HepG2 (cell line): ENCODE data around the gene ASIC3. TPM values are rescaled to one million over a fixed set of nuclear protein-coding genes. Genes with fewer than 3 reads are reported as not detected.

Experiments used
- ATAC-seq: fragments of 200-7000 bp; cut with Tn5 transposase; 3 replicates; pipeline ENCODE4 v1.9.1; 2020; ENCODE audit warnings: mild to moderate bottlenecking, moderate library complexity
- BruUV-seq: library from RNA; stranded (reverse); fragments of 400-500 nt; replicated peaks from 2 replicates; lab custom pipeline; 2021; lab: Mats Ljungman, UMichigan
- CTCF ChIA-PET: fragments of 300-600 bp; formaldehyde crosslinking; extraction: SDS; loops from one replicate; lab custom pipeline; 2021; ENCODE audit warnings: low total read pairs, inconsistent platforms, low intra/inter-chr PET ratio; lab: Yijun Ruan, JAX
- POLR2A ChIA-PET: fragments of 350-600 bp; sonication (Branson Sonifier 250); formaldehyde crosslinking; loops from one replicate; lab custom pipeline; 2020; ENCODE audit warnings: antibody characterized with exemption, inconsistent platforms; lab: Yijun Ruan, JAX
- DNase-seq: peaks from one replicate; pipeline ENCODE4 v3.0.0-alpha.2; 2015; ENCODE audit warnings: low spot score
- FAIRE-seq: peaks from 3 replicates; lab custom pipeline; 2011; peaks lifted over from hg19 to GRCh38; lab: Jason Lieb, UNC
- H2AFZ ChIP-seq: one replicate; pipeline ENCODE4 v1.6.1; 2011; ENCODE audit warnings: low read length, inconsistent platforms
- H3K27ac ChIP-seq: fragments of 300-600 bp; 3 replicates; pipeline ENCODE4 v1.8.0; 2011; ENCODE audit warnings: mixed run types, mild to moderate bottlenecking, mixed read lengths, low read length, inconsistent platforms; ENCODE audit not compliant: insufficient read depth; ENCODE audit errors: extremely low read length
- H3K27me3 ChIP-seq, 2 experiments: fragments of 200-600 bp in 1 of 2; 2 replicates in 1 of 2; 3 replicates in 1 of 2; pipeline versions ENCODE4 v1.6.0 to v1.8.0; 2011; ENCODE audit warnings: low read length in 2 of 2, mild to moderate bottlenecking in 2 of 2, moderate library complexity in 2 of 2, inconsistent platforms in 1 of 2; ENCODE audit not compliant: insufficient read depth in 2 of 2, control insufficient read depth in 1 of 2
- H3K36me3 ChIP-seq, 2 experiments: fragments of 200-600 bp in 1 of 2; replicated peaks in 1 of 2; 2 replicates in 1 of 2; 3 replicates in 1 of 2; pipeline versions ENCODE4 v1.5.1 to v1.8.0; 2011; ENCODE audit warnings: low read length in 2 of 2, inconsistent platforms in 1 of 2; ENCODE audit not compliant: insufficient read depth in 2 of 2, control insufficient read depth in 1 of 2
- H3K4me1 ChIP-seq: 2 replicates; pipeline ENCODE4 v1.5.1; 2012; ENCODE audit warnings: low read length, inconsistent platforms; ENCODE audit not compliant: insufficient read depth
- H3K4me2 ChIP-seq: 2 replicates; pipeline ENCODE4 v1.6.0; 2011; ENCODE audit warnings: low read depth, low read length, inconsistent platforms
- H3K4me3 ChIP-seq, 3 experiments: fragments of 200-600 bp in 1 of 3; sonication (generic), shearing (Covaris generic) in 1 of 3; replicated peaks in 1 of 3; 2 replicates each; pipeline ENCODE4 v1.5.1; 2011 to 2016; ENCODE audit warnings: low read length in 3 of 3, inconsistent platforms in 2 of 3, low read depth in 2 of 3, mild to moderate bottlenecking in 2 of 3, control low read depth in 1 of 3, mixed read lengths in 1 of 3; ENCODE audit not compliant: insufficient read depth in 1 of 3
- H3K79me2 ChIP-seq: one replicate; pipeline ENCODE4 v1.6.1; 2011; ENCODE audit warnings: low read length, inconsistent platforms; ENCODE audit not compliant: insufficient read depth
- H3K9ac ChIP-seq: 2 replicates; pipeline ENCODE4 v1.6.0; 2011; ENCODE audit warnings: mild to moderate bottlenecking, low read depth, low read length, inconsistent platforms; ENCODE audit not compliant: insufficient read depth
- H3K9me3 ChIP-seq: 2 replicates; pipeline ENCODE4 v1.5.1; 2012; ENCODE audit warnings: mild to moderate bottlenecking, low read length
- H4K20me1 ChIP-seq: 2 replicates; pipeline ENCODE4 v1.6.0; 2011; ENCODE audit warnings: inconsistent platforms, mild to moderate bottlenecking, low read length, moderate library complexity; ENCODE audit not compliant: insufficient read depth
- NR2F2 ChIP-seq: IDR thresholded peaks from 2 replicates; pipeline ENCODE4 v1.6.1; 2012; ENCODE audit warnings: low read depth, inconsistent platforms, borderline replicate concordance
- ZBTB34 ChIP-seq: sonication (generic); formaldehyde crosslinking; IDR thresholded peaks from 2 replicates; pipeline ENCODE4 v1.8.0; 2022; ENCODE audit warnings: mild to moderate bottlenecking, missing genetic modification reagents
- ZNF121 ChIP-seq: sonication (generic); formaldehyde crosslinking; IDR thresholded peaks from 2 replicates; pipeline ENCODE4 v1.5.0; 2020; ENCODE audit warnings: mild to moderate bottlenecking, missing genetic modification reagents
- ZNF326 ChIP-seq: sonication (generic); formaldehyde crosslinking; IDR thresholded peaks from 2 replicates; pipeline ENCODE4 v1.4.0; 2020; ENCODE audit warnings: missing genetic modification reagents, borderline replicate concordance
- ZNF737 ChIP-seq: sonication (generic); formaldehyde crosslinking; IDR thresholded peaks from 2 replicates; pipeline ENCODE4 v1.5.0; 2020; ENCODE audit warnings: missing genetic modification reagents, mild to moderate bottlenecking, borderline replicate concordance
- WGBS: methylation state at CpG from one replicate; pipeline ENCODE4 v1.1.6; 2017; ENCODE audit warnings: low lambda C conversion rate; 5-methylcytosine and 5-hydroxymethylcytosine counted together
- in situ Hi-C: cut with HindIII; loops from 2 replicates; pipeline ENCODE4 v1.10.0; 2017; ENCODE audit warnings: low pct_unique_long_range_greater_than_20kb; ENCODE audit not compliant: extremely low pct_ligation_motif_present
- intact Hi-C: fragments of 100-400 bp; cut with micrococcal nuclease; formaldehyde crosslinking; loops from one replicate; pipeline ENCODE4 v1.10.0; 2022; ENCODE audit not compliant: unreplicated experiment
- polyA plus RNA-seq, 8 experiments: library from polyadenylated mRNA; depleted of rRNA in 3 of 8; stranded (reverse) in 7 of 8; unstranded in 1 of 8; fragments of >200 nt; fragmentation: Illumina TruSeq in 4 of 8; extraction: Trizol in 4 of 8; gene quantifications; 2 replicates each; pipeline versions ENCODE4 v1.2.1 to v1.2.3, GENCODE V29; 2011 to 2016; ENCODE audit warnings: low read depth in 4 of 8, missing spikeins in 1 of 8, mixed read lengths in 1 of 8; ENCODE audit not compliant: insufficient read depth in 1 of 8
- total RNA-seq, 5 experiments: library from RNA; depleted of rRNA; stranded (reverse); fragments of >200 nt; fragmentation: Illumina TruSeq; extraction: Trizol; gene quantifications; 2 replicates each; pipeline ENCODE4 v1.2.3, GENCODE V29; 2016; ENCODE audit warnings: low read depth in 1 of 5

ASIC3 gene
- total and polyA plus RNA-seq, 2 of the 13 experiments (the other 11 are each of a cell fraction or from before 2014, with no cell fraction given), result 0.51 TPM; not detected in 1

- no TSS peak for BruUV-seq
- WGBS, result 94% methylated on average over 2 of the region's 6 CpGs
- intact Hi-C loops (no loop called here), in situ Hi-C loops (no loop called here)
- no peaks in the 10 kb centered on the region for H3K9me3 ChIP-seq
- H3K36me3 ChIP-seq, result peaks cover 7 to 35% of the 10 kb centered on the region in 2 experiments; a peak in 4 of 5 replicates
- no peak overlapping the region for H3K4me2 ChIP-seq
- ATAC-seq, result no peak
- no peak overlapping the region for H2AFZ ChIP-seq
- DNase-seq, result no peak
- no peak for FAIRE-seq
- no peaks in the 10 kb centered on the region for H3K27me3 ChIP-seq
- peaks cover 69% of the 10 kb centered on the region for H4K20me1 ChIP-seq
- no peak overlapping the region for H3K9ac ChIP-seq
- POLR2A ChIA-PET, result no interaction called here
- no peak overlapping the region for H3K27ac ChIP-seq
- H3K4me1 ChIP-seq, result peaks cover 30% of the 10 kb centered on the region
- H3K79me2 ChIP-seq, result peaks cover 91% of the 10 kb centered on the region
- H3K4me3 ChIP-seq, result no peak overlapping the region
- TF ChIP-seq ZNF737 (CRISPR knock-in tag), result no peak
- TF ChIP-seq ZNF326, result no peak
- no peak for TF ChIP-seq ZBTB34 (CRISPR knock-in tag)
- CTCF ChIA-PET, result no interaction called here
Measured at GRCh38 chr7:151093748-151094147, 45.4 kb downstream of the ASIC3 start.

- Histone ChIP-seq H3K4me3 (no peak overlapping the region), H3K27ac (no peak overlapping the region), H2AFZ (no peak overlapping the region), H3K36me3 (peaks cover 7 to 35% of the 10 kb centered on the region in 2 experiments; a peak in 4 of 5 replicates), H3K9ac (no peak overlapping the region), H3K79me2 (peaks cover 87% of the 10 kb centered on the region), H3K4me2 (no peak overlapping the region), H3K4me1 (peaks cover 21% of the 10 kb centered on the region), H3K9me3 (no peaks in the 10 kb centered on the region), H3K27me3 (no peaks in the 10 kb centered on the region), H4K20me1 (peaks cover 65% of the 10 kb centered on the region)
- FAIRE-seq (no peak), ATAC-seq (no peak), DNase-seq (no peak)
- ChIA-PET POLR2A (interaction anchor here (1.3 kb wide), 1 partner anchor 32 kb away, joined by 5 read pairs; no protein-coding TSS in a partner anchor), CTCF (no interaction called here)
- no TSS peak for BruUV-seq
- intact Hi-C loops, result no loop called here
- 94% methylated on average over 5 of the region's 5 CpGs for WGBS
- TF ChIP-seq ZNF121 (CRISPR knock-in tag) (peak; percentile 27; the same call in 1 of the 2 replicates), NR2F2 (no peak)
- in situ Hi-C loops, result no loop called here
Measured at GRCh38 chr7:151094675-151095074, 46.3 kb downstream of the ASIC3 start.
